Neural cell (in vitro differentiated cells): Measurements from ENCODE around the gene ASIC2.

ENCODE experiments used
- CTCF ChIP-seq: fragments of 450-650 bp; IDR thresholded peaks from 2 replicates; pipeline ENCODE4 v1.5.1; 2014; ENCODE audit warnings: antibody characterized with exemption, mild to moderate bottlenecking, moderate library complexity; ENCODE audit not compliant: poor library complexity, severe bottlenecking
- EZH2 ChIP-seq: fragments of 200-600, 300-800 bp; shearing (Covaris generic), sonication (generic); IDR thresholded peaks from 2 replicates; pipeline ENCODE4 v1.6.1; 2014; ENCODE audit warnings: antibody characterized with exemption, low read length, borderline replicate concordance, mild to moderate bottlenecking; ENCODE audit not compliant: insufficient read depth, poor library complexity, severe bottlenecking
- POLR2AphosphoS5 ChIP-seq: IDR thresholded peaks from 2 replicates; pipeline ENCODE4 v1.6.1; 2012
- RAD21 ChIP-seq: fragments of 450-650 bp; conservative IDR thresholded peaks from 2 replicates; pipeline ENCODE4 v1.6.1; 2014; ENCODE audit warnings: antibody characterized with exemption, mild to moderate bottlenecking, moderate library complexity
- REST ChIP-seq: IDR thresholded peaks from 2 replicates; pipeline ENCODE4 v1.6.1; 2012; ENCODE audit warnings: borderline replicate concordance

- TF ChIP-seq CTCF: no peak
- TF ChIP-seq POLR2AphosphoS5: no peak
- TF ChIP-seq EZH2: no peak
- no peak for TF ChIP-seq REST
- TF ChIP-seq RAD21: no peak
These were observed 168.9 kb downstream of the ASIC2 start for GRCh38 chr17:33124185-33124584.
